ENCODE measurements around the gene CARD8.

- TF ChIP-seq CTCF (IDR thresholded peaks at IDR 0.05) = no peak
- TF ChIP-seq POLR2A (IDR thresholded peaks at IDR 0.05) = no peak
- TF ChIP-seq EP300 (IDR thresholded peaks at IDR 0.05) = no peak
- TF ChIP-seq POLR2AphosphoS5 (IDR thresholded peaks at IDR 0.05) = no peak
Observed at GRCh38 chr19:48279747-48280146, 24.0 kb upstream of the CARD8 start.
